Iris pigment epithelial cell (primary cell): ENCODE measurements around the gene MBD4.

Experiments used
- DNase-seq: peaks from one replicate; pipeline ENCODE4 v3.0.0-alpha.2; 2011; ENCODE audit warnings: low read depth

MBD4 gene

GRCh38 chr3:129463094-129463493, 23.3 kb upstream of the MBD4 start:
- no peak for DNase-seq

GRCh38 chr3:129462361-129462968, 22.7 kb upstream of the MBD4 start:
- DNase-seq = no peak

GRCh38 chr3:129461461-129462146, 21.9 kb upstream of the MBD4 start:
- DNase-seq = peak; percentile 82

- DNase-seq = peak; percentile 87
Measured at GRCh38 chr3:129461022-129461421, 21.3 kb upstream of the MBD4 start.

- no peak for DNase-seq
Measured at GRCh38 chr3:129460572-129460971, 20.8 kb upstream of the MBD4 start.

- no peak for DNase-seq
Measured at GRCh38 chr3:129460155-129460554, 20.4 kb upstream of the MBD4 start.

GRCh38 chr3:129453732-129454131, 14.0 kb upstream of the MBD4 start:
- peak; percentile 73 for DNase-seq

- DNase-seq = no peak
Measured at GRCh38 chr3:129449279-129450115, 9.7 kb upstream of the MBD4 start.

GRCh38 chr3:129448186-129448895, 8.6 kb upstream of the MBD4 start:
- DNase-seq = no peak

- no peak for DNase-seq
Measured at GRCh38 chr3:129446926-129447325, 7.2 kb upstream of the MBD4 start.

GRCh38 chr3:129445471-129445870, 5.7 kb upstream of the MBD4 start:
- no peak for DNase-seq

- no peak for DNase-seq
Measured at GRCh38 chr3:129442947-129443346, 3.2 kb upstream of the MBD4 start.

- no peak for DNase-seq
Measured at GRCh38 chr3:129442486-129442885, 2.7 kb upstream of the MBD4 start.

- peak; percentile 59 for DNase-seq
Measured at GRCh38 chr3:129441782-129442181, 2.0 kb upstream of the MBD4 start.

GRCh38 chr3:129441215-129441614, 1.5 kb upstream of the MBD4 start:
- DNase-seq = peak; percentile 18

GRCh38 chr3:129440618-129441190, 956 bp upstream of the MBD4 start:
- DNase-seq = peak; percentile 74

GRCh38 chr3:129439226-129439816, 427 bp downstream of the MBD4 start:
- peak; percentile 35 for DNase-seq

- DNase-seq = no peak
Measured at GRCh38 chr3:129435367-129435766, 4.4 kb downstream of the MBD4 start.

GRCh38 chr3:129434140-129434539, 5.6 kb downstream of the MBD4 start:
- no peak for DNase-seq

GRCh38 chr3:129433565-129433964, 6.2 kb downstream of the MBD4 start:
- DNase-seq = no peak

GRCh38 chr3:129432671-129433070, 7.1 kb downstream of the MBD4 start:
- no peak for DNase-seq

- no peak for DNase-seq
Measured at GRCh38 chr3:129432036-129432435, 7.7 kb downstream of the MBD4 start.
